Stimulated activated CD4-positive, alpha-beta T cell treated with anti-CD3 and anti-CD28 coated beads, Interleukin-12 subunit alpha, Interleukin-12 subunit beta, amount 100 ng/mL, for 4 hours (primary cell): ENCODE measurements around the gene ROS1.

ENCODE experiments used
- DNase-seq: peaks from one replicate; pipeline ENCODE4 v3.0.0-alpha.2; 2020

ROS1 gene

GRCh38 chr6:117440706-117441525 is 15.2 kb upstream of the ROS1 start:
- no peak for DNase-seq

GRCh38 chr6:117432273-117432672 is 6.5 kb upstream of the ROS1 start:
- no peak for DNase-seq

- DNase-seq: no peak
Observed at GRCh38 chr6:117423754-117424153, 2.0 kb downstream of the ROS1 start.

GRCh38 chr6:117418320-117418719 is 7.4 kb downstream of the ROS1 start:
- DNase-seq: no peak

GRCh38 chr6:117417851-117418250 is 7.9 kb downstream of the ROS1 start:
- DNase-seq: no peak

GRCh38 chr6:117414770-117415169 is 11.0 kb downstream of the ROS1 start:
- no peak for DNase-seq

GRCh38 chr6:117411474-117411873 is 14.3 kb downstream of the ROS1 start:
- DNase-seq: no peak

GRCh38 chr6:117409863-117410262 is 15.9 kb downstream of the ROS1 start:
- no peak for DNase-seq

- DNase-seq: no peak
Observed at GRCh38 chr6:117409420-117409819, 16.3 kb downstream of the ROS1 start.

GRCh38 chr6:117404548-117404947 is 21.2 kb downstream of the ROS1 start:
- DNase-seq: no peak

- DNase-seq: no peak
Observed at GRCh38 chr6:117401799-117402198, 23.9 kb downstream of the ROS1 start.

GRCh38 chr6:117399924-117400323 is 25.8 kb downstream of the ROS1 start:
- no peak for DNase-seq

GRCh38 chr6:117399126-117399525 is 26.6 kb downstream of the ROS1 start:
- DNase-seq: no peak

- DNase-seq: no peak
Observed at GRCh38 chr6:117397536-117398227, 28.1 kb downstream of the ROS1 start.

GRCh38 chr6:117396228-117396627 is 29.5 kb downstream of the ROS1 start:
- DNase-seq: no peak

GRCh38 chr6:117395164-117395563 is 30.6 kb downstream of the ROS1 start:
- DNase-seq: no peak

- DNase-seq: no peak
Observed at GRCh38 chr6:117393045-117393444, 32.7 kb downstream of the ROS1 start.

- DNase-seq: no peak
Observed at GRCh38 chr6:117391874-117392583, 33.7 kb downstream of the ROS1 start.

GRCh38 chr6:117389227-117390057 is 36.3 kb downstream of the ROS1 start:
- DNase-seq: no peak

- DNase-seq: no peak
Observed at GRCh38 chr6:117387454-117387974, 38.2 kb downstream of the ROS1 start.

- no peak for DNase-seq
Observed at GRCh38 chr6:117384659-117385058, 41.1 kb downstream of the ROS1 start.

GRCh38 chr6:117381749-117382148 is 44.0 kb downstream of the ROS1 start:
- no peak for DNase-seq

GRCh38 chr6:117380298-117380697 is 45.4 kb downstream of the ROS1 start:
- no peak for DNase-seq
